Omental fat pad (tissue), 4 donors: Measurements from ENCODE around the gene OMG. TPM values are rescaled to one million over a fixed set of nuclear protein-coding genes. Genes with fewer than 3 reads are reported as not detected.
"Not testable (repeated sequence)": the region's sequence is repeated elsewhere in the genome, so short reads cannot be mapped to it uniquely, and the experiment has no call there.

Experiments
- ATAC-seq: fragments of 150-250 bp; one replicate; pipeline ENCODE4 v1.9.1; 2016; ENCODE audit warnings: mild to moderate bottlenecking, moderate library complexity; ENCODE audit not compliant: low FRiP score
- DNase-seq: peaks from one replicate; pipeline ENCODE4 v3.0.0-alpha.2; 2019; ENCODE audit warnings: low spot score
- total RNA-seq, 4 donors: library from RNA; depleted of rRNA; stranded (reverse); fragments of >200 nt; gene quantifications; one replicate each; pipeline ENCODE4 v1.1.0, GENCODE V29; 2016
- TF ChIP-seq, protein P1 (sequence below), 3 donors: fragments of 450-650 bp; IDR thresholded peaks; one replicate each; pipeline ENCODE4 v1.5.1; 2016 to 2017; ENCODE audit warnings: antibody characterized with exemption in 3 of 3, mild to moderate bottlenecking in 3 of 3, moderate library complexity in 2 of 3

OMG gene, protein sequence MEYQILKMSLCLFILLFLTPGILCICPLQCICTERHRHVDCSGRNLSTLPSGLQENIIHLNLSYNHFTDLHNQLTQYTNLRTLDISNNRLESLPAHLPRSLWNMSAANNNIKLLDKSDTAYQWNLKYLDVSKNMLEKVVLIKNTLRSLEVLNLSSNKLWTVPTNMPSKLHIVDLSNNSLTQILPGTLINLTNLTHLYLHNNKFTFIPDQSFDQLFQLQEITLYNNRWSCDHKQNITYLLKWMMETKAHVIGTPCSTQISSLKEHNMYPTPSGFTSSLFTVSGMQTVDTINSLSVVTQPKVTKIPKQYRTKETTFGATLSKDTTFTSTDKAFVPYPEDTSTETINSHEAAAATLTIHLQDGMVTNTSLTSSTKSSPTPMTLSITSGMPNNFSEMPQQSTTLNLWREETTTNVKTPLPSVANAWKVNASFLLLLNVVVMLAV
- under 1 TPM in 2 of 4 donors, not detected in 2; 0.84 TPM for total RNA-seq

DNA sequence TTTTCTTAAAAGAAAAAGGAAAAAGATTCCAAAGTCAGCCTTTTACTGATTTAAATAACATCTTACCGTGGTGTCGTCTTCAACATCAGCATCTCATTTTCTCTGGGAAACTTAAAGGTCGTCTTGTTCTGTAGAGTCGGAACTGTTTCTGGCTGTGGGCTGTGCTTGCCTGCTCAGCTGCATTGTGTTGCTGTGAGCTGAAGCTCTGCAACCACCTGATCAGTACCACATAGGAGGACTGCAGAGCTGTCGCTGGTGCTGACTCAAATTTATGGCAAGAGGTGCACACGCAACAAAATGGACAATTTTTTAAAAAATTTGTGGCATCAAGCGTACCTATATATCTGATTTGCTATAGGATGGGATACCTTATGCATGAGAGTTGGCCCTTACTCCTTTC lies at the start of gene OMG:
TSS of gene OMG (minus strand) at position 150 of the 400 bp plus-strand sequence. CDS start 908 bp downstream, outside the sequence.
- DNase-seq (no peak), ATAC-seq (no peak)
- TF ChIP-seq, protein P1, sequence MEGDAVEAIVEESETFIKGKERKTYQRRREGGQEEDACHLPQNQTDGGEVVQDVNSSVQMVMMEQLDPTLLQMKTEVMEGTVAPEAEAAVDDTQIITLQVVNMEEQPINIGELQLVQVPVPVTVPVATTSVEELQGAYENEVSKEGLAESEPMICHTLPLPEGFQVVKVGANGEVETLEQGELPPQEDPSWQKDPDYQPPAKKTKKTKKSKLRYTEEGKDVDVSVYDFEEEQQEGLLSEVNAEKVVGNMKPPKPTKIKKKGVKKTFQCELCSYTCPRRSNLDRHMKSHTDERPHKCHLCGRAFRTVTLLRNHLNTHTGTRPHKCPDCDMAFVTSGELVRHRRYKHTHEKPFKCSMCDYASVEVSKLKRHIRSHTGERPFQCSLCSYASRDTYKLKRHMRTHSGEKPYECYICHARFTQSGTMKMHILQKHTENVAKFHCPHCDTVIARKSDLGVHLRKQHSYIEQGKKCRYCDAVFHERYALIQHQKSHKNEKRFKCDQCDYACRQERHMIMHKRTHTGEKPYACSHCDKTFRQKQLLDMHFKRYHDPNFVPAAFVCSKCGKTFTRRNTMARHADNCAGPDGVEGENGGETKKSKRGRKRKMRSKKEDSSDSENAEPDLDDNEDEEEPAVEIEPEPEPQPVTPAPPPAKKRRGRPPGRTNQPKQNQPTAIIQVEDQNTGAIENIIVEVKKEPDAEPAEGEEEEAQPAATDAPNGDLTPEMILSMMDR (IDR thresholded peaks at IDR 0.05) = no peak

DNA sequence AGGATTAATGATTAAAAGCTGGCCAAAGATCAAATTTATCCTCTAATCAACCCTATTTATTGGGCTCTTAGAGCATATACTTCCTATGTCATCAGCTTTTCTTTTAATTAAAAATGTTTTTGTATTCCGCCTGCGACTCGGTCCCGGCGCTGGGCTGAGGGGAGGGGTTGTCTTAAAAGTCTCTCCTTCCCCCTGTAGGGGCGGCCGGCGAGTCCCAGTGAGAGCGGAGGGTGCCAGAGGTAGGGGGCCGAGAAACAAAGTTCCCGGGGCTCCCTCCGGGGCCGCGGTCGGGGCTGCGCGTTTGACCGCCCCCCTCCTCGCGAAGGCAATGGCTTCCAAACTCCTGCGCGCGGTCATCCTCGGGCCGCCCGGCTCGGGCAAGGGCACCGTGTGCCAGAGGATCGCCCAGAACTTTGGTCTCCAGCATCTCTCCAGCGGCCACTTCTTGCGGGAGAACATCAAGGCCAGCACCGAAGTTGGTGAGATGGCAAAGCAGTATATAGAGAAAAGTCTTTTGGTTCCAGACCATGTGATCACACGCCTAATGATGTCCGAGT lies 48.2 kb upstream of the OMG start:
- not testable (repeated sequence) for DNase-seq, ATAC-seq

DNA sequence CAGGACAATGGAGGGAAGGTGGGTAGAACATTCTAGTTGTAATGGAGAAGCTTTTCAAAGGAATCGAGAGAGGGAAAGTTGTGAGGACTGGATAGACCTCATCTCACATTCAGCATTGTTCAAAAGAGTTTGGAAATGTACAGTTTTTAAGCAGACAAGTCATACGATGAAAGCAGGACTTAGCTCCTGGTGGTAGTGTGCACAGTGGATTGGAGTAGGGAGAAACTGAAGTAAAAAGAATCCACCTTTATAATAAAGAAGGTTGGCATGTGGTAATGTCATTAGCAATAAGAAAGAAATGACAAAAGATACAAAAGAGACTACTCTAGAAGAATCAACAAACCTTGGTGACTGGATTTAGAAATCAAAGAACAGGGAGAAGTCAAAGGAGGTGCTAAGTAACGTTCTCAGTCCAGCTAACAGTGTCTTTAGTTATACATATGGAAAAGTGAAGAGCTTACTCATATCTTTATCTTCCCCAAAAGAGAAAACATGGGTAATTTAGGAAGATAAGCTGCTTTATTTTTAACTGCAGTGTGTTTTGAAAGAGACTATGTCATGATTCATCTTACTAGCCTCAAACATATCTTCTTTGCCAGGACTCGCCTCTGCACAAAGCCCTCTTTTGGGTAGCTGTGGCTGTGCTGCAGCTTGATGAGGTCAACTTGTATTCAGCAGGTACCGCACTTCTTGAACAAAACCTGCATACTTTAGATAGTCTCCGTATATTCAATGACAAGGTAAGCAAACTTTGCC lies 43.0 kb upstream of the OMG start:
- TF ChIP-seq, protein P1 (IDR thresholded peaks at IDR 0.05) = no peak
- peak; percentile 81 for ATAC-seq
- no peak for DNase-seq

DNA sequence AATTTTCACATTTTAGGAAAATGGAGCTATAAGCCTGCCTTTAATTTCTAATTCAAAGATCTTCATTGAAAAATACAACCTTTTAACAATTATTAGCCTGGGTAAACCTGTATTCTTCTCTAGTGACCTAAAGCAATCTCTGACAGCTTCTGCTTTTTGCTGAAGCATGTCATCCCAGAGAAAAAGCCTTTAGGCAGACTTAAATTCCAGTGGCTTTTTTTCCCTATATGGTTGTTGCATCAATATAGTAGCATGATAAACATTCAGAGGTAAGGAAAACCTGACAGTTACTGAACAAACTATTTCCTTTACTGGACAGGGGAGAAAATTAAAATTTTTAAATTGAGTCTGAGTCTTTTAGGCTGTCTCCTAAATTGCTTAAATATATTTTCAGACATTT lies 32.2 kb upstream of the OMG start:
- TF ChIP-seq, protein P1 (IDR thresholded peaks at IDR 0.05) = no peak
- DNase-seq (no peak), ATAC-seq (no peak)

DNA sequence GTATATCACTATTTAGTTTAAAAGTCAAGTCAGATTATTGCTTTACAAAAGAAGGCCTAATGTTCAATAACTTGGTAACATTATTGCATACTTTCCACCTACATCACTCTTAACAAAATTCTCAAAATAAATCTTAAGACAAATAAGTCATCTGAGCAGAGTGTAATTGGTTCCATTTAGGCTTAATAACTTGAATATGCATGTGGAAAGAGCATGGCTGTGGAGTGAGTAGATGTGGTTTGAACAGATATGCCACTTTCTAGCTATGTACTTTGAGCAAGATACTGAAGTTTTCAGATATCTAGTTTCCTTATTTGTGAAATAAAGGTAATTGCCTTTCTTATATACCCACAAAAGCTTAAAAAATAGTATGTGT lies 31.1 kb upstream of the OMG start:
- no peak for ATAC-seq
- DNase-seq = no peak
- TF ChIP-seq, protein P1 (IDR thresholded peaks at IDR 0.05) = no peak

DNA sequence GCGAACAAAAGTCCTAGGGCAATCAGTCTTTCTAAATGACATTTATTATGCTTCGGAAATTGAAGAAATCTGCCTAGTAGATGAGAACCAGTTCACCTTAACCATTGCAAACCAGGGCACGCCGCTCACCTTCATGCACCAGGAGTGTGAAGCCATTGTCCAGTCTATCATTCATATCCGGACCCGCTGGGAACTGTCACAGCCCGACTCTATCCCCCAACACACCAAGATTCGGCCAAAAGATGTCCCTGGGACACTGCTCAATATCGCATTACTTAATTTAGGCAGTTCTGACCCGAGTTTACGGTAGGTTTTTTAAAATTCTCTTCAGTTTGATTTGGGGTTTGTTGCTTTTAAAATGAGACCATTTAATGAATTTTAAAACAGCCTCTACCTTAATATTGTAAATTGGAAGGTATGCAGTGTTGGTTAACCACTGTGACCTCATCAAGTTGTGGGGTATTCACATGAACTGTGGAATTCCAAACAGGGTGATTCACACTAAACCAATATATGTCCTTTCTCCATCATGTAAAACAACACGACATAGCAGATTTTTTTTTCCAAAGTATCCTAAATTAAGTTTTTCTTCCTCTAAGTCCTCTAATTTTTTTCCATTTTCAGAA lies 30.6 kb upstream of the OMG start:
- ATAC-seq = no peak

More for the DNA sequence above, 30.6 kb upstream of the OMG start:
- TF ChIP-seq, protein P1 (IDR thresholded peaks at IDR 0.05) = no peak
- DNase-seq = no peak
